Glomerular visceral epithelial cell (primary cell): Measurements from ENCODE around the gene PHGDH.
"Not testable (repeated sequence)": the region's sequence is repeated elsewhere in the genome, so short reads cannot be mapped to it uniquely, and the experiment has no call there.

ENCODE experiments used
- DNase-seq: peaks from one replicate; pipeline ENCODE4 v3.0.0-alpha.2; 2016; ENCODE audit errors: extremely low spot score

Gene PHGDH

DNA sequence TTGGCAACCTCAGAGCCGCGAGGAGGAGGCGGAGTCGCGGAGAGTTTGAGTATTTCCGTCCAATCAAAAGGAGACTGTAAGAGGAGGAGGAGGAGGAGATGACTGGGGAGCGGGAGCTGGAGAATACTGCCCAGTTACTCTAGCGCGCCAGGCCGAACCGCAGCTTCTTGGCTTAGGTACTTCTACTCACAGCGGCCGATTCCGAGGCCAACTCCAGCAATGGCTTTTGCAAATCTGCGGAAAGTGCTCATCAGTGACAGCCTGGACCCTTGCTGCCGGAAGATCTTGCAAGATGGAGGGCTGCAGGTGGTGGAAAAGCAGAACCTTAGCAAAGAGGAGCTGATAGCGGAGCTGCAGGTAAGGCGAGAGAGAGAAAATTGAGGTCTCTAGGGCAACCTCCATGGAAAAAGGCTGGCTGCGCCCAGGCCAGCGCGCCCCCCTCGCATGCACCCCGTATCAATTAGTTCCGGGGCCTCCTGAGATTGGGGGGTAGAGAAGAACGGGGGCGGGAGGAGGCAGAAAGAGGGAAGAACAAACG is at the start of gene PHGDH:
TSS of gene PHGDH (plus strand) at position 131 of the 538 bp plus-strand sequence. CDS start at position 220, 89 bp downstream.
- DNase-seq, result peak; percentile 87

DNA sequence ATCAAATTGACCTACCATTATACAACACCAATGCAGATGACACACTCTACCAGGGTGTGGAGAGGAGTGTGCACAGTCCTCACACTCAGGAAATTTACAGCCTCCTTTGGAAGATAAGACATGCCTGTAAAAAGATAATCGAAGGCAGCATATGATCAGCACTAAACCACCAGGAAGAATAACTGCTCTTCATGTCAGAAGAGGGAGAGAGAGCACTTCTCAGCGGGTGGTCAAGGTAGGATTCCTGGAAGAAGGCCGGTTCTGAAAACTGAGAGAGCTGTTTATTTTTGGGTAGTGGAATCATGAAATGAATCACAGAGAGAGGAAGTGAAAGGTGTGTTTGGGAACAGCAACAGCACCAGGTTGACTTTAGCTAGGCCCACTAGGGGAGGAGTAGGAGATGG is 49.7 kb upstream of the PHGDH start:
- DNase-seq, result no peak

DNA sequence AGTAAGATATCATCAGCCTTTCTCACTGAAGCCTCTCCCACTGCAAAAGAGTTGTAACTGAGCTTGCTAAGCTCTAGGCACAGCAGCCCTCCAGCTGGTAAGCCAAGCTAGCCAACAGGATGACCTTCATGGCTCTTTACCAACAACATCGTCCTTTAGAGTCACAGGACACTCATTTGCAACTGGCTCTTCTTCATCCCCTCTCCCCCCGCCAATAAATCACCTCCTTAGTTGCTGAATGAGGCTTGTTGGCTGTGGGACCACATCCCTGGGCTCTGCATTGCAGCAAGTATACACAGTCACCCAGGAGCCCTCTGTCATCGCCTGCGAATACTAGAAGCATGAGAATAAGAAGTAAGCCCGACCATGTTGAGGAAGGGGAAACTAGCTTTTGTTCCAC is 47.7 kb upstream of the PHGDH start:
- DNase-seq, result no peak

DNA sequence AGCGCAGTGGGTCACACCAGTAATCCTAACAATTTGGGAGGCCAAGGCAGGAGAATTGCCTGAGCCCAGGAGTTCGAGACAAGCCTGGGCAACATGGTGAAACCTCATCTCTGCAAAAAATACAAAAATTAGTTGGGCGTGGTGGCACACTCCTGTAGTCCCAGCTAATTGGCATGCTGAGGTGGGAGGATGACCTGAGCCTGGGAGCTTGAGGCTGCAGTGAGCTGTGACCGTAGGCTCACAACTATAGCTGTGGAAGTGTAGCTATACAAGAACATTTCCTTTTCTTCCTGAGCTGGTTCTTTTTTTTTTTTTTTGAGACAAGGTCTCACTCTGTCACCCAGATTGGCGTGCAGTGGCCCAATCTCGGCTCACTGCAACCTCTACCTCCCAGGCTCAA is 44.6 kb upstream of the PHGDH start:
- DNase-seq, result no peak

DNA sequence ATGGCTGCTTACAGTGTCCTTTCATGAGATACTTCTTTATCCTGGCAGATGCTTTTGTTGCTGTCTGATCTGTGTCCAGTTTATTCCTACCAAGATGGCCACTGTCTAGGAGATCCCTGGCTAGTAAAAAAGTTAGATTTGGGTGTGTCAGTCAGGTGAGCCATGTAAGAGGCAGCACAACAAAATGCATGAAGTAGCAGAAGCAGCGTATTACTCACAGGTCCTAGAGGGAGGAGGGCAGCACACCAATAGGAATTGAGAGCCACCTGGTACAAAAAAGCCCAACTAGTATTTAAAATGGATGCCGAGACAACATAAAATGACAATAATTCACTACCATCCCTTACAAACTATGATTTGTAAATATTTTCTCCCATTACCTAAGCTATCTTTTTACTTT is 40.8 kb upstream of the PHGDH start:
- no peak for DNase-seq

DNA sequence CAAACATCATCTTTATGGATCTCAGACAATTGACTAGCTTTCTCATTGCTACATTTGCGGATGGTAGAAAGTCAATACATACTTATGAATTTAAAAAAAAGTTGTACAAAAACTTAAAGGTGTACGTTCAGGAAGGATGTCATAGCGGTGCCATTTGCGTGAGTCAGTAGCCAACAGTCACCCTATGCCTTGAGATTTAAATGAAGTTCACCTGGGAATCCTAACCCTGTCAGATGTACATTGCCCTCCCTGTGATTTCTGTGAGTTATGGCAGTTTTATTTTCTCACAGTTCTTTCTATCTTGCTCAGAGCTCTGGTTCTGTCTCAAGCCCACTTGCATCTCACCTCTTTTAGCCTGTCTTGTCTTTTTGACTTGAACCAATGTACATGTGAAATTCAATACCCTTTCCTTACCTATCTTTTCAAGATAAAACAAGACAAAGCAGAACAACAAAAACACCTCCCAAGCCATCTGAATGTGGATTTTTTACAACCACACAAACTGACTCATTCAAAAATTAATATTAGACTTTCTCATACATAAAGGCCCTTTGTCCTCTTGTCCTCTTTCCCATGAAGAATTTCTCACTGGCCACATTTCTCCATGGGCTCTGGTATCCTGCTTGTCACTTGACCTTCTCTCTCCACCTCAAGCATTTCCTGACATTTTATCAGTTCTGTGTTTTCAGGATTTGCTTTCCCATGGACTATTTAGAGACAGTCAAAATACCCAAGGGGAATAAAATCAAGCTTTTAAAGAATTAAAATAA is 38.4 kb upstream of the PHGDH start:
- DNase-seq, result no peak

DNA sequence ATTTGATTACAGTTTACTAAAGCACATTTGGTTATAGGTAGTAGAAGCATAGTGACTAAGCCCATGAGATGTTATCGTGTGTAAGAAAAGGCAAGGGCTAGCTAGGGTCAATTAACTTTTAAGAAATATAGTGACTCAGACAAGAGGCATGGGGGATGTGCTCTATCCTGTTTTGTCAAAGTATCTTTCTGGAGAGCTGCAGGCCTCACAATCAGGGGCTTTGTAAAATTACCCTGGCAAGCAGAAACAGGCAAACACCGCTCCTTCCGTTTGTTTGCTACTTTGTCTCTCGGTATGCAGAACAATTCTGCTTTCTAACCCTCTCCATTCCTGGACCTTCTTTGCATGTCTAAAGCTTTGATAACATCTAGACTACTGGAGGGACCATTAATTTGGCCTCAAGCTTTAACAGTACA is 37.6 kb upstream of the PHGDH start:
- peak; percentile 24 for DNase-seq

DNA sequence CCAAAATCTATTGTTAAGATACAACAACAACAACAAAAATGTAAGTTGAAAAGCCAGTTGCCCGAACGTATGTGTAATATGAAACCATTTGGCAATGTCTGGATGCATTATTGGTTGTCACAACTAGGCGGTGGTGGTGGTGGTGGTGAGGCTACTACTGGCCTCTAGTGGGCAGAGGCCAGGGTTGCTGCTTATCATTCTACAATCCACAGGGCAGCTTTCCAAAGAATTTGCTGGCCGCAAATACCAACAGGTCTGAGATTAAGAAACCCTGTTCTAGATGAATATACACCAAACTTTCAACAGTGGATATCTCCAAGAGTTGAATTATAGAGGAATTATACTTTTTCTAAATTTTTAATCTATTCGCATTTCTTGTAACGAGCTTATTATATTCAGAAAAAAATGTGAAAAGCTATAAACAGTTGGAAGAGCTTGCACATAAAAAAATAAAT is 36.9 kb upstream of the PHGDH start:
- peak; percentile 87 for DNase-seq

DNA sequence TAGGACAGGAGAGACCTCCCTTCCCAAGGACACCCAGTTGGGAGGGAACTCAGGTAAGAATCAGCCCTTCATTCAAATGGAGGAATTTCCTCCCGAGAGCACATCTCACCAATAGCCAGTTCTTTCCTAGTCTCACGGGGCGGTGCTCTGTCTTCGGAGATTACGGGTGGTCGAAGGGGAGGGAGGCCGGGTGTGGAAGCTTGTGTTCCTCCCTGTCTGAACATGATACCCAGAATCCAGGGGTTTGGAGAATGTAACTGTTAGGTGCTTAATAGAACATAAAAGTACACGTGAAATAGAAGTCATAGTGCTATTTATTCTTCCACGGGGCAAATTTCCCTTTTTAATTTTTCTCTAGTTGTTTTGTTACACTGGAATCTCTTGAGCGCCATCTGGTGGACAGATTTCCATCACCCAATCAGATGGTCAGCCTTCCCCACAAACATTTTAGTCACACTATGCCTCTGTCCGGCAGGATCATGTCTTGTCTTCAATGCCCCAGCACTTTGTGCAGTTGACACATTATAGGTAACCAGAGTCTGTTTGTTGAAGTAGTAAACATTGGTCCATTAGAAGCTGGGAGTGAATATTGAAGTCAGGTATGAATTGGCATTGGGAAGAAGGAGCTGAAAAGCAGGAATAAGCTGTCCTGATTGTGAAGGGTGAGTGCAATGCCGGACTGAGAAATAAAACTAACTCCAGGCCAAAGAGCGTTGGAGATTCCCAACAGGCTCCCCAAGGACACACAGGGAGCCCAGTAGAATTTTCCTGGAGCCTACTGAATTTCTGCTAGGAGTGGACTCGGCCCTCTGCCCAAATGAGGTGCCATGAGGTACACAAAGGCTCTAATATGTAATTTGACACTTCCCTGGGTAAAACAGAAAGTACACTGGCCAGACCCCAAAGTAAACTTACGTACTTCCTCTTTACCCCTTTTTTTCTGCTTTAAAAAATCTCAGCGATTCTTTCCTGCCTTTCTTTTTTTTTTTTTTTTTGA is 36.1 kb upstream of the PHGDH start:
- peak; percentile 83 for DNase-seq

DNA sequence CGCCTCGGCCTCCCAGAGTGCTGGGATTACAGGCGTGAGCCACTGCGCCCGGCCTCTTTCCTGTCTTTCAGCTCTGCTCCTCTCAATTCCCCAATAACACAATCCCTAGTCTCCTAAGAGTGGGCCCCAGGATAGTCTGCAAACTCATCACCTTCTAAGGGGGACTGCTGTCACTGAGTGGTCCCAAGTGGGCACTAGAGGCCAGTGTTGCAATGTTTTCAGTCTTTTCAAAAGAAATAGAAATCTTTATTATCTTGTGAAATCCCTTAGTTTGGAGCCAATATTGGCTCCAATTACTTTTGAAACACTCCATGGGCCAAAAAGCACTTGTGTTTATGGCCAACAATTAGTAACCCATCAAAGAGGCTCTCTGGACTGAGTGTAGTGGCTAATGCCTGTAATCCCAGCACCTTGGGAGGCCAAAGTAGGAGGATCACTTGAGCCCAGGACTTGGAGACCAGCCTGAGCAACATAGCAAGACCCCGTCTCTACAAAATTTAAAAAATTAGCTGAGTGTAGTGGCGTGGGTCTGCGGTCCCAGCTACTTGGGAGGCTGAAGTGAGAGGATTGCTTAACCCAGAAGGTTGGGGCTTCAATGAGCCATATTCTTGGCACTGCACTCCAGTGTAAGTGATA is 35.0 kb upstream of the PHGDH start:
- no peak for DNase-seq

DNA sequence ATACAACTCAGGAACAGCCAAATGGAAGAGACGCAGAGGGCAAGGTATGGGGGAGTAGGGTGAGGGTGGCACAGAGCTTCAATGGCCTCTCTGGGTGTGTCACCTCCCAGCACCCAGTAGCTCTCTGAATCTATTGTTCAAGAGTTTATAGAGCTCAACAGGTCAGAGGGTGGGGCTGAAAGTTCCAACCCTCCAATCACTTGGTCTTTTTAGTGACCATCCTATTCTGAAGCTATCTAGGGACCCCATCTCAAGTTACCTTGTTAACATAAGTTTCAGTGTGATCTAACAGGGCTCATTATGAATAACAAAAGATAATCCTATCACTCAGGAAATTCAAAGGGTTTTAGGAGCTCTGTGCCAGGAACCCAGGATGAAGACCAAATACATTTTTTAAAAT is 32.5 kb upstream of the PHGDH start:
- no peak for DNase-seq

DNA sequence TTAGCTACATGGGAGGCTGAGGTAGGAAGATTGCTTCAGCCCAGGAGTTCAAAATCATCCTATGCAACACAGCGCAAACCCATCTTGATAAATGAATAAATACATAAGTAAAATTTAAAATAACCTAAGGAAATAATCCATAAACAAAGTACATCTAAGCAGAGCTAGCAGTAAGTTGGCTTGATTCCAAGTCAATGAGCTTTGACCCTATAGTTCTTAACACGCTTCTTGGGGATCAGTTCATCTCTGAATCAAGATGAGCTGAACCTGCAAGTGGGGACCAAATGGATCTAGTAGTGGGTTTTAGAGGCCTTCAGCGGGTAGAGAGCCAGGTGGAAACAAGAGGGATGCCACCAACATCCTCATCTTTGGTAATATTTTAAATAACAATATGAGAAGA is 31.5 kb upstream of the PHGDH start:
- no peak for DNase-seq

DNA sequence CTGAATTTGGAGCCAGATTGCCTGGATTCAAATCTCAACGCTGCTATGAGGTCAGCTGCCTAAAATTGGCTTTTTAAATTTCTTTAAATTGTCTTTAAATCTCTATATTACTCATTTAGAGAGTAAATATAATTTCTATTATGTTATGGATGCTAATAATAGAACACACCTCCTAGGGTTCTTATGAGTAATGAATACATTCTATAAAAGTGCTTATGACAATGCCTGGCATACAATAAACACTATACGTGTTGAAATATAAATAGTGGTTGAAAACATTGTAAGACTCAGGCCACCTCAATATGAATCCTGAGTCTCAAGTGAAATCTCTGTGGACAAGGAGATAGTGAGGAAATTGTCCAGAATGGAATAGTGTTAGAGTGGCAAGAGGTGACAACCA is 31.0 kb upstream of the PHGDH start:
- no peak for DNase-seq

DNA sequence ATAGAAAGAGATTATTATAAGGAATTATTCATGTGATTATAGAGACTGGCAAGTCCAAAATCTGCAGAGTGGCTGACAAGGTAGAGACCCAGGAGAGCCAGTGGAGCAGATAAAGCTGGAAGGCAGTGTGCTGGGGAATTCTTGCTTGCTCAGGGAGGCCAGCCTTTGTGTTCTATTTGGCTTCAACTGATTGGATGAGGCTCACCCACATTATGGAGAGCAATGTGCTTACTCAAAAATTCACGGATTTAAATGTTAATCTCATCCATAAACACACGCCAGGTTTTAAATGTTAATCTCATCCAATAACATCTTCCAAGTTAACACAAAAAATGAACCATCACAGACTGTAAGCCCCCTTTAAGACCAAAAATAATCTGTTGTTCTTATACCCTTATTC is 30.2 kb upstream of the PHGDH start:
- DNase-seq, result no peak

DNA sequence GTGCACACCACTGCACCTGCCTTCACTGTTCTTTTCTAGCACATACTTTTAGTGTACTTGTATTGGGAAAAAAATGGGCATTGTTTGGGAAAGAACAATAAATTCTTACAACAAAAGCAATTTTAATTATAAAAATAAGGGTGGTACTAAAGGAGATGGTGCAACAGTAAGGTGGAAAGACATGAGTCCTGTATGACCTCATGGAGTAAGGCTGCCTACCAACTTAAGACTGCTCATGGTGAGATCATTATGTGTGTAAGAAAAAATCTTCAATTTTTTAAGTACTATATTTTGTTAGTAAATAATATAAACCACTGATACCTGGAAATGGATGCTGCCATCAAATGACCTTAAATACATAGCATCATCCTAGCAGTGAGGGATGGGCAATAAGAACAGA is 29.6 kb upstream of the PHGDH start:
- no peak for DNase-seq

DNA sequence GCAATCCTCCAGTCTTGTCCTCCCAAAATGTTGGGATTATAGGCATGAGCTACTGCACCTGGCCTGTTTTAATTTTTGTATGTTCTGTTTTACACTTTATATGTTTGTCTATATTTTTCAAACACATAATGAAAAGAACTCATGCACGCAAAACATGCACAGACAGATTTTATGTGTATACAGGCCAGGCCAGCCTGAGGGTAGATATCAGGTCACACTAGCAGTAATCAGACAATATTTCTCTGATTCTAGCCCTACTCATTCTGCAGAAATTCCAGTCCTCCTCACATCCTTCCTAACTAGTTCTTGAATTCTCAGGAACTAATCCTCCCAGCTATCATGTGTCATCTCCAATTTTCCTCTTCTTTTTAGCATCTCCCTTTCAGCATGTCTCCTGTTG is 27.8 kb upstream of the PHGDH start:
- DNase-seq, result no peak

DNA sequence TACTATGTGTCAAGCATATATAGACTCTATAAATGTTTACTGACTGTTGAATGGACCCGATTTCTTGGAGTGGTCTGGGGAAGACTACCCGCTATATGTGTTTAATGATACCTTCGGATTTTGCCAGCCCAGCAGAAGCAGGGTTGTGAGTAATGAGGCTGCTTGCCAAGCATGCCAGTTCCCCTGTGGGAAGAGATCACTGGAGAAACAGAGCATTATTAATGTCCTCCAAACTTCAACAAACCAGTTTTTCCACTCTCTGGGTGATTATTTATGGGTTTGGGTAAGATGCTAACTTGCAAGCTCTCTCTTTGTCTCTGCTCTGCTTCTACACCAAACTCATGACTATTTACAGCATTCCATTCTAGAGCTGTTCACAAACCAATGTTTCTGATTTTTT is 25.1 kb upstream of the PHGDH start:
- no peak for DNase-seq

DNA sequence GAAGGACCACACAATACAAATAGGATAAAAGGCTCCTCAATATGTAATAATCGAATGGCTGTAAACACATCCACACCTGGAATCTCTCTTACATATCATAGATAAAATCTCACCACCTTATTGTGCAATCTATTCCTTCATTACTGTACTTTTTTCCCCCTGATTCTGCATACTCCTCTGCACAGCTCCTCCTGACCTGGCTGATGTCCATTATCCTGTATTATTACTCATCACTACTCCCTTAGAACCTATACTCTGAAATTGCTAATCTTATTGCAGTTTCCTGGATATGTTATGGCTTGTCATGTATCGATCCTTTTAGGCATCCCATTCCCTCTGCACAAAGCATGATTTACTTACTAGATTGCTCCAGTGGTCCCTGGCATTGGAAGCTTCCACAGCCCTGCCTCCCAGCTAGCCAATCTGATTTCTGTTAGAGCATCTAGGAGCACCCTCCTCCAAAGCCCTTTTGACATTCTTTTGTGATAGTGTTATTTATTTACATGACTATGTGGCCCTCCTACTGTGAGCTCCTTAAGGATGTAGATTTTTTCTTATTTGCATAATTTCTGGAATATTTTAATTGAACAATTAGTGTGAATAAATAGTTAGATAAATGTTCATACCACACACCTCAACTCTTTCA is 24.2 kb upstream of the PHGDH start:
- peak; percentile 8 for DNase-seq

DNA sequence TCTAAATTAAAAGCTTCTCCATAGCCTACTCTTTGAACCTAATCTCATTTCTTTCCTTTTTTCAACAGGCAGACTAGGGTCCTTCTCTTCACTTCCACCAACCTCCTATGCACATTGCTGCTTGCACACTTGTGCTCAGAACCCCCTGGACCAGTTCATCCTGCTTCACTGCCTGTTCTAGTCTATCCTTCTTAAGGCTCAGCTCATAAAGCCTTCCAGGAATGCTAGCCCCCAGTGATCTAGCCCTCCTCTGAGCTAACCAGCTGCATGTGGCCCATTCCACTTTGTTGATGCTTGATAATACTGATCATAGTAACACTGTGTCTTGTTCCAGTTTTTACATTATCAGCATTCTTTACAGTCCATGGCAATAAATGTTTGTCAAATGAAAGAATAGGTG is 22.9 kb upstream of the PHGDH start:
- no peak for DNase-seq

DNA sequence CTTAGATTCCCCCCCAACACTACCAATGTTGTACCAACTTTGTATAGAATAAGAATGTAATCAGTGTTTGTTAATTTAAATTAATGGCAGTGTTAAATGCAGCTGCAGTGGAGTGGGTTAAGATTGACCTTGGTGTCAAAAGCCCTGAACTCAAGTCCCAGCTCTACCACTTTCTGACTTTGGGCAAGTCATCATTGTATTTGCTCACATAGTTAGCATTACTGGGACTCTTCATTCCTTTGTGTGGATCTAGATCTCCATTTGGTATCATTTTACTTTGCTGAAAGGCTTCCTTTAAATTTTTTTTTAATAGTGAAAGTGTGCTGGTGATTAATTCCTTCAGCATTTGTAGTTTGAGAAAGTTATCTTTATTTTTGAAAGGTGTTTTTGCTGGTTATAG is 22.2 kb upstream of the PHGDH start:
- DNase-seq, result no peak

DNA sequence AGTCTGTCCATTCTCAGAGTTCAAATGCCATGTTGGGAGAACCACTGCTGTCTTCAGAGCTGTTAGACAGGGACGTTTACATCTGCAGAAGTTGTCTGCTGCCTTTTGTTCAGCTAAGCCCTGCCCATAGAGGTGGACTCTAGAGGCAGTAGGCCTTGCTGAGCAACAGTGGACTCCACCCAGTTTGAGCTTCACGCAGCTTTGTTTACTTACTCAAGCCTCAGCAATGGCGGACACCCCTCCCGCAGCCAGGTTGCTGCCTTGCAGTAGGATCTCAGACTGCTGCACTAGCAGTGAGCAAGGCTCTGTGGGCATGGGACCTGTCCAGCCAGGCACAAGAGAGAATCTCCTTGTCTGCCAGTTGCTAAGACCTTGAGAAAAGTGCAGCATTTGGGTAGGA is 14.9 kb upstream of the PHGDH start:
- not testable (repeated sequence) for DNase-seq

DNA sequence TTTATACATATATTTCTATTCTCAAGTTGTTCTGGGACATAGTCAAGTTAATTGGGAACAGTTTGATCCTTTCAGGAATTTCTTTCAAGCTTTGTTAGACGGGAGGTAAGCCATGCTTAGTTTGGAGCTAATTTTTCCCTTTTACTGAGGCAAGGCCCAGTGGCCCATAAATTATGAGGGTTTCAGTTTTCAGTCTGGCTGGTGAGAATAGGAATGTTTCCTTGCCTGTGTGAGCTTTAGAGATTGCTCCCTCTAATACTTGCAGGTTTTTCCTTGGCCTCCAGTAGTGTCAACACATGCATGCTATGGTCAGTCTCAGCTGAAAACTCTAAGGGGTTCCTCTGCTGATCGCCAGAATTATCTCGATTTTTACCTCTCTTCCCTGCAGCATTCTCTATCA is 14.1 kb upstream of the PHGDH start:
- DNase-seq, result no peak
